ENCODE measurements around the gene SDC4. TPM values are rescaled to one million over a fixed set of nuclear protein-coding genes. Genes with fewer than 3 reads are reported as not detected.

SDC4 gene
- total RNA-seq, 1 experiment from 2014 or later: 114 TPM

DNA sequence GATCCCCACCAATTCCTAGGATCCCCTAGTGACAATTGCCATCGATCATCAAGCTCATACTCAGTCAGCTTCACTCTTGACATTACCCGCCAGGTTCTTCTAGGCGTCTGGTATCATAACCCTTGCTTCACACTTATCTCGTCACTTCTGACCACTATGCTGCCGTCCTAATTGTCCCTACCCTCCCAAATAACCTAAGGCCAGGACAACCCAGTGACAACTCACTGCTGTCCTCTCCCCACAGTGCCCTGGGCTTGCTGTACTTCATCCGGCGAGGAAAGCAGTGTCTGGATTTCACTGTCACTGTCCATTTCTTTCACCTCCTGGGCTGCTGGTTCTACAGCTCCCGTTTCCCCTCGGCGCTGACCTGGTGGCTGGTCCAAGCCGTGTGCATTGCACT, 18.4 kb upstream of the SDC4 start:
- Histone ChIP-seq H3K36me3 (ENCODE audit: low read depth) (peaks cover 22% of the 10 kb centered on the region; the same call in 1 of the 2 replicates), H4K20me1 (ENCODE audit: insufficient read depth) (peaks cover 7% of the 10 kb centered on the region; the same call in 1 of the 2 replicates), H3K4me1 (replicated peaks; ENCODE audit: insufficient read depth) (peaks cover 6% of the 10 kb centered on the region), H3K9me2 (ENCODE audit: insufficient read depth) (no peaks in the 10 kb centered on the region), H2AFZ (no peak overlapping the region), H3K9me3 (ENCODE audit: insufficient read depth, low read depth) (no peaks in the 10 kb centered on the region), H3K4me2 (no peak overlapping the region), H3K27me3 (ENCODE audit: insufficient read depth, low read depth) (no peaks in the 10 kb centered on the region), H3K4me3 (no peak overlapping the region), H3K79me2 (ENCODE audit: low read depth) (peaks cover 27% of the 10 kb centered on the region), H3K27ac (no peak overlapping the region), H3F3A (ENCODE audit: insufficient read depth, low read depth) (peaks cover 3% of the 10 kb centered on the region; the same call in 1 of the 2 replicates)
- TF ChIP-seq, protein P1, sequence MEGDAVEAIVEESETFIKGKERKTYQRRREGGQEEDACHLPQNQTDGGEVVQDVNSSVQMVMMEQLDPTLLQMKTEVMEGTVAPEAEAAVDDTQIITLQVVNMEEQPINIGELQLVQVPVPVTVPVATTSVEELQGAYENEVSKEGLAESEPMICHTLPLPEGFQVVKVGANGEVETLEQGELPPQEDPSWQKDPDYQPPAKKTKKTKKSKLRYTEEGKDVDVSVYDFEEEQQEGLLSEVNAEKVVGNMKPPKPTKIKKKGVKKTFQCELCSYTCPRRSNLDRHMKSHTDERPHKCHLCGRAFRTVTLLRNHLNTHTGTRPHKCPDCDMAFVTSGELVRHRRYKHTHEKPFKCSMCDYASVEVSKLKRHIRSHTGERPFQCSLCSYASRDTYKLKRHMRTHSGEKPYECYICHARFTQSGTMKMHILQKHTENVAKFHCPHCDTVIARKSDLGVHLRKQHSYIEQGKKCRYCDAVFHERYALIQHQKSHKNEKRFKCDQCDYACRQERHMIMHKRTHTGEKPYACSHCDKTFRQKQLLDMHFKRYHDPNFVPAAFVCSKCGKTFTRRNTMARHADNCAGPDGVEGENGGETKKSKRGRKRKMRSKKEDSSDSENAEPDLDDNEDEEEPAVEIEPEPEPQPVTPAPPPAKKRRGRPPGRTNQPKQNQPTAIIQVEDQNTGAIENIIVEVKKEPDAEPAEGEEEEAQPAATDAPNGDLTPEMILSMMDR (conservative IDR thresholded peaks at IDR 0.05): no peak
- BruUV-seq (replicated peaks): no TSS peak
- intact Hi-C loops (cut with micrococcal nuclease; ENCODE audit: unreplicated experiment): no loop called here
- CTCF ChIA-PET: interaction anchor here (0.5 to 1.5 kb wide), 2 partner anchors 43 to 71 kb away, joined by 3 to 6 read pairs; no protein-coding TSS in a partner anchor
- no peak for DNase-seq
- POLR2A ChIA-PET (ENCODE audit: unreplicated experiment): no interaction called here

DNA sequence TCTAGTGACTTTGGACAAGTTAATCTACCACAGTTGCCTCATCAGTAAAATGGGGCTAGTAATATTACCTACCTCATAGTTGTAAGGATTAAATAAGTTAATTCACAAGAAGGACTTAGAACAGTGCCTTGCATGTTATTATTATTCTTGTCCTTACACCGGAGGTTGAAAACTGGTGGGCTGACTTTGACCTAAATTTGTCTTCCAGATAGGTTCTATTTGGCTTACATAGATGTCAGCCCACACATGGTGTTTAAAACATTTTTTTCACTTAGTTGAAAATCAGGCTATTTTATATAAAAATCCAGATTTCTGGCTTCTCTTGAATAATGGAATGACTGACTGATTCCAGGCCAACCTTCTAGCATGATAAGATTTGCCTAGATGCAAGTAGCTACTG, 18.0 kb upstream of the SDC4 start:
- TF ChIP-seq, protein P1 (conservative IDR thresholded peaks at IDR 0.05): no peak
- no peak for TF ChIP-seq EZH2 (IDR thresholded peaks at IDR 0.05; ENCODE audit: low read depth)
- Histone ChIP-seq H3K79me2 (ENCODE audit: low read depth) (peaks cover 27% of the 10 kb centered on the region), H3K27ac (no peak overlapping the region), H3F3A (ENCODE audit: insufficient read depth, low read depth) (peaks cover 3% of the 10 kb centered on the region; the same call in 1 of the 2 replicates), H3K4me3 (no peak overlapping the region), H3K4me2 (no peak overlapping the region), H3K9me3 (ENCODE audit: insufficient read depth, low read depth) (no peaks in the 10 kb centered on the region), H2AFZ (no peak overlapping the region), H3K4me1 (replicated peaks; ENCODE audit: insufficient read depth) (peaks cover 6% of the 10 kb centered on the region), H3K27me3 (ENCODE audit: insufficient read depth, low read depth) (no peaks in the 10 kb centered on the region), H3K9me2 (ENCODE audit: insufficient read depth) (no peaks in the 10 kb centered on the region), H3K36me3 (ENCODE audit: low read depth) (peaks cover 22% of the 10 kb centered on the region; the same call in 1 of the 2 replicates), H4K20me1 (ENCODE audit: insufficient read depth) (peaks cover 7% of the 10 kb centered on the region; the same call in 1 of the 2 replicates)
- no TSS peak for BruUV-seq (replicated peaks)
- POLR2A ChIA-PET (ENCODE audit: unreplicated experiment): no interaction called here
- DNase-seq: no peak
- CTCF ChIA-PET: interaction anchor here (0.5 to 1.5 kb wide), 2 partner anchors 43 to 71 kb away, joined by 3 to 6 read pairs; no protein-coding TSS in a partner anchor
- intact Hi-C loops (cut with micrococcal nuclease; ENCODE audit: unreplicated experiment): no loop called here

DNA sequence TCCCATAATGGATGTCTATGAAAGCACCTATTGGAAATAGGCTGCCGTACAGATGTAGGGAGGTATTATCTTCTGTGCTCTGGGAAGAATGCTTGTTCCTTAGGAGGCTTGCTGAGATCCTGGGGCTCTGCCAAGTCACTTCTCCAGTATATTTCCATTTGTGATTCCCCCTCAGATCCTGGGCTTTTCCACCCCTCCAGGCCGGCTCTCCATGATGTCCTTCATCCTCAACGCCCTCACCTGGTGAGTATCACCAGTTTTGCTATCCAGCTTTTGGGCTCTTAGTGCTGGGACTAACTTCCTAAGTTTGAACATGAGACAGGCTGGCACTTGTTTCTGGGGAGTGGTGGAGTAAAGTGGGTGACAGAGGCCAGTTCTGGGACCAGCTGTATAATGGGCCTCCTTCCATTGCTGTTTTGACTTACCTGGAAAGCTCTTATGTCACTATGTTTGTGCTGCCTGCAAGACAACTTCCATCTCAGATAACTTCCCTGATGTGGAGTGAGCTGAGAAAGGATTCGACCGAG, 17.3 kb upstream of the SDC4 start:
- Histone ChIP-seq H3K4me2 (no peak overlapping the region), H3K36me3 (ENCODE audit: low read depth) (peaks cover 22% of the 10 kb centered on the region; the same call in 1 of the 2 replicates)

More for the DNA sequence above, 17.3 kb upstream of the SDC4 start:
- Histone ChIP-seq H3K4me1 (replicated peaks; ENCODE audit: insufficient read depth) (peaks cover 6% of the 10 kb centered on the region), H3K9me2 (ENCODE audit: insufficient read depth) (no peaks in the 10 kb centered on the region), H3K27ac (no peak overlapping the region), H2AFZ (no peak overlapping the region), H3K4me3 (no peak overlapping the region), H3F3A (ENCODE audit: insufficient read depth, low read depth) (peaks cover 3% of the 10 kb centered on the region; the same call in 1 of the 2 replicates), H3K9me3 (ENCODE audit: insufficient read depth, low read depth) (no peaks in the 10 kb centered on the region), H3K79me2 (ENCODE audit: low read depth) (peaks cover 27% of the 10 kb centered on the region), H4K20me1 (ENCODE audit: insufficient read depth) (peaks cover 7% of the 10 kb centered on the region; the same call in 1 of the 2 replicates), H3K27me3 (ENCODE audit: insufficient read depth, low read depth) (no peaks in the 10 kb centered on the region)
- intact Hi-C loops (cut with micrococcal nuclease; ENCODE audit: unreplicated experiment): no loop called here
- ChIA-PET CTCF (no interaction called here), POLR2A (ENCODE audit: unreplicated experiment) (no interaction called here)
- BruUV-seq (replicated peaks): no TSS peak
- no peak for DNase-seq
- TF ChIP-seq EZH2 (IDR thresholded peaks at IDR 0.05; ENCODE audit: low read depth): no peak
- TF ChIP-seq, protein P1 (conservative IDR thresholded peaks at IDR 0.05): no peak

All from PC-9 (cell line).